Activated naive CD8-positive, alpha-beta T cell treated with anti-CD3 and anti-CD28 coated beads, Interleukin-2, amount 10 ng/mL, durations not matched to agents 7 days and 5 days (primary cell): ENCODE measurements around the gene SLC35F3. TPM values are rescaled to one million over a fixed set of nuclear protein-coding genes. Genes with fewer than 3 reads are reported as not detected.
"Not testable (repeated sequence)": the region's sequence is repeated elsewhere in the genome, so short reads cannot be mapped to it uniquely, and the experiment has no call there.

Experiments used
- ATAC-seq: fragments of 150-1000 bp; cut with Tn5 transposase; one replicate; pipeline ENCODE4 v1.10.0; 2021; ENCODE audit warnings: low read depth, moderate library complexity
- POLR2A ChIA-PET: fragments of 350-600 bp; sonication (Branson Sonifier 250); formaldehyde crosslinking; loops from one replicate; lab custom pipeline; 2021; ENCODE audit warnings: antibody characterized with exemption; lab: Charles Lee
- DNase-seq: peaks from one replicate; pipeline ENCODE4 v3.0.0; 2021
- H3K27ac Mint-ChIP-seq: one replicate; pipeline ENCODE4 v1.8.0; 2022; ENCODE audit warnings: mild to moderate bottlenecking, mixed read lengths
- H3K27me3 Mint-ChIP-seq: one replicate; pipeline ENCODE4 v1.8.0; 2022; ENCODE audit warnings: mild to moderate bottlenecking, moderate library complexity, mixed read lengths
- H3K36me3 Mint-ChIP-seq: one replicate; pipeline ENCODE4 v1.8.0; 2021; ENCODE audit warnings: mild to moderate bottlenecking, mixed read lengths
- H3K4me1 Mint-ChIP-seq: one replicate; pipeline ENCODE4 v1.8.0; 2021; ENCODE audit warnings: mixed read lengths
- H3K4me3 Mint-ChIP-seq: one replicate; pipeline ENCODE4 v1.8.0; 2022; ENCODE audit warnings: mild to moderate bottlenecking, moderate library complexity, mixed read lengths
- H3K9me3 Mint-ChIP-seq: one replicate; pipeline ENCODE4 v1.8.0; 2021; ENCODE audit warnings: mixed read lengths
- total RNA-seq, 2 experiments: library from RNA; stranded (reverse); gene quantifications; one replicate each; pipeline ENCODE4 v1.2.3, GENCODE V29; 2021

The SLC35F3 gene
- total RNA-seq, 2 experiments from 2014 or later, result 33.8 to 36.4 TPM

DNA sequence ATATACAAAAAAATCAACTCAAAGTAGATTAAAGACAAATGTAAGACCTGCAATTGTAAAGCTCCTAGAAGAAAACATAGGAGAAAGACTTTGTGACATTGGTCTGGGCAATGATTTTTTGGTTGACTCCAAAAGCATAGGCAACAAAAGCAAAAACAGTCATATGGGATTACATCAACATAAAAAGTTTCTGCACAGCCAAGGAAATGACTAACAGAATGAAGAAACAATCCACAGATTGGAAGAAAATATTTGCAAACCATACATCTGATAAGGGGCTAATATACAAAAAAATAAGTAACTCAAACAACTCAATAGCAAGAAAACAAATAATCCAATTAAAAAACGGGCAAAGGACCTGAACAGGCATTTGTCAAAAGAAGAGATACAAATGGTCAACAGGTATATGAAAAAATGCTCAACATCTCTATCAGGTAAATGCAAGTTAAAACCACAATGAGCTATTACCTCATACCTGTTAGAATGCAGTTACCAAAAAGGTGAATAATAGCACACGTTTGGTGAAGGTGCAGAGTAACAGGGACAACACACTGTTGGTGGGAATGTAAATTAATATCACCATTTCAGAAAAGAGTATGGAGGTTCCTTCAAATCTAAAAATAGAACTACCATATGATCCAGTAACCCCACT, 295.1 kb downstream of the SLC35F3 start:
- Mint-ChIP-seq H3K4me3 (no peak overlapping the region), H3K27me3 (peaks cover 57% of the 10 kb centered on the region), H3K9me3 (peaks cover 2% of the 10 kb centered on the region), H3K27ac (no peak overlapping the region), H3K4me1 (no peaks in the 10 kb centered on the region), H3K36me3 (peaks cover 1% of the 10 kb centered on the region)
- DNase-seq (no peak), ATAC-seq (no peak)
- POLR2A ChIA-PET, result no interaction called here

DNA sequence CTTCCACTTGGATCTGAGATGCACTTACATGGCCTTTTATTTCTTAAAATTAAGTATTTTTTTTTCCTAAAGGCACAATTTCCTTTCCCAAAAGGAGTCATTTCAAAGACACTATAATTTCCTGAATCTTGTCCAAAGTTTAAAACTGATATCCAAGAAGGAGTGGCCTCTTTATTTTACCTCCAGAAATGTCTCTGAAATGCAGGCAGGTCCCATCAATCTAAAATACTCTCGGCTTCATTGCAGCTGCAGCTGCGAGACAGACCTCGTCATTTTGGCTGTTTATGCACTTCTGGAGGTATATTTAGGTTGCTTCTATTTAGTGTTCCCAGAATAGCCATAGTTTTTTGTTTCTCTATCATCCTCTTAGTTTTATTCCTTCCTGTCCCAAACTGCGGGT, 296.1 kb downstream of the SLC35F3 start:
- DNase-seq (no peak), ATAC-seq (no peak)
- Mint-ChIP-seq H3K4me1 (no peaks in the 10 kb centered on the region), H3K27ac (no peak overlapping the region), H3K36me3 (peaks cover 1% of the 10 kb centered on the region), H3K27me3 (peaks cover 61% of the 10 kb centered on the region), H3K4me3 (no peak overlapping the region), H3K9me3 (no peaks in the 10 kb centered on the region)
- POLR2A ChIA-PET, result no interaction called here

DNA sequence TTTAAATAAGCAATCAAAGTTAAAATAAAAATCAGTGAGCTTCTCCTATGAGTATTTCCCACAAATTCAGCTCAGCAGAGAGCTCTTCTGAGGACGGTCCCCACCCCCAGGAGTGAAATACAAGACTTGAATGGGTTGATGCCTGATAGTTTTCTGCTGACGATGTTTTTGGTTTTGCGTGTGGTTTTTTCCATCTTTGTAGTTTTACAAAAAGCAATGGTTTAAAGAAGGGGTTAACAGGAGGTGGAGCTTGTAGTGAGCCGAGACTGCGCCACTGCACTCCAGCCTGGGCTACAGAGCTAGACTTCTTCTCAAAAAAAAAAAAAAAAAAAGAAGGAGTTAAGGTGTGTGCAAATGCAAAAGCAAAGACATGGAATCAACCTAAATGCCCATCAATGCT, 297.1 kb downstream of the SLC35F3 start:
- POLR2A ChIA-PET, result no interaction called here
- Mint-ChIP-seq H3K27ac (no peak overlapping the region), H3K27me3 (peaks cover 57% of the 10 kb centered on the region), H3K36me3 (no peaks in the 10 kb centered on the region), H3K4me3 (no peak overlapping the region), H3K4me1 (no peaks in the 10 kb centered on the region), H3K9me3 (no peaks in the 10 kb centered on the region)
- ATAC-seq, result no peak
- DNase-seq, result no peak

DNA sequence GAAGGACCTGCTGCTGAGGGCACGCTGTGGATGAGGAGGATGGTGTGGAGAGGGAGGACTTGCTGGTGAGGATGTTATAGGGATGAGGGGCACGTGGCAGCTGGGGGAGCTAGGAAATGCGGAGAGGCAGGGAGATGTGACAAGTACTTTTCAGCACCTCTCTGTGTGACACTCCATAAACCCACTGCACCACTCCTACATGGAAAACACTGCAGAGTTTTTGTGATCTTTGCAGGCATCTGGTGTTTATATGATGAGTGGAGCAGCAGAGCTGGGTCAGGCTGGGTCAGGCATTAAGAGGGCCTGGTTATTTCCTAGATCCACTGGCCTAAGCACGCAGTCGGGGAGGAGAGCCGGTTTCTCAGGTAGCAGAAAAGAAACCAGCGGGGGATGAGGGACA, 301.5 kb downstream of the SLC35F3 start:
- H3K4me3 Mint-ChIP-seq, result no peak overlapping the region
- H3K27me3 Mint-ChIP-seq, result peaks cover 39% of the 10 kb centered on the region
- H3K27ac Mint-ChIP-seq, result no peak overlapping the region
- DNase-seq, result no peak
- no peak for ATAC-seq
- POLR2A ChIA-PET, result no interaction called here
- H3K36me3 Mint-ChIP-seq, result peaks cover 10% of the 10 kb centered on the region
- no peaks in the 10 kb centered on the region for H3K4me1 Mint-ChIP-seq
- H3K9me3 Mint-ChIP-seq, result peaks cover 4% of the 10 kb centered on the region

DNA sequence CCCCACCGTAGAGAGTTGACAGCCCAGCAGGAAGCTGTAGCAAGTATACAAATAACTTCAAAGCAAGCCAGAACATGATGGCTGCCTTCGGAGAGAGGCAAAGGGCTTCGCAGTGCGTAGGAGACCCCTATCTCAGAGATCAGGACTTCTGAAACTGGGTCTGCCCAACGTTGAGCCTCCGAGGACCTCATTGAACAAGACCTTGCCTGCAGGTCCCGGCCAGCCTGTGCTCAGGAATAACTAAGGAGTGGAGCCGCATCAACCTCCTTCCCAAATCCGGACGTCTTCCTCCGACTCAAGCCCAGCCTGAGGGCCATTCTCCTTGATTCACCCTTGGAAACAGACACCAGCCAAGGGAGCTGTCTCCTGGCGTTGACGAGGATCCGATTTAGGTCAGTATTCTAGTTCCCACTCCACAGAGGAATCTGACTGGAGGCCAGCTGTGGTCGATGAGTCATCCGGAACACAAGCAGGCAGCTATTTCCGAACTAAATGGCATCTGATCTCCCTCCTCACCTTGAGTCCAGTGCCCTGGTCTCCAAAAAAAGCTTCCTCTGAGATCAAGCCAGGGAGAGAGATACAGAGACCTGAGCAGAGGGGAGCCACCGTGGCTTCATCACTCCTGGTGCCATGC, 302.3 kb downstream of the SLC35F3 start:
- peaks cover 35% of the 10 kb centered on the region for H3K27me3 Mint-ChIP-seq
- no peak overlapping the region for H3K27ac Mint-ChIP-seq
- peaks cover 10% of the 10 kb centered on the region for H3K36me3 Mint-ChIP-seq
- no peak for DNase-seq
- POLR2A ChIA-PET, result no interaction called here
- no peak for ATAC-seq
- no peaks in the 10 kb centered on the region for H3K4me1 Mint-ChIP-seq
- H3K4me3 Mint-ChIP-seq, result no peak overlapping the region
- H3K9me3 Mint-ChIP-seq, result peaks cover 4% of the 10 kb centered on the region

DNA sequence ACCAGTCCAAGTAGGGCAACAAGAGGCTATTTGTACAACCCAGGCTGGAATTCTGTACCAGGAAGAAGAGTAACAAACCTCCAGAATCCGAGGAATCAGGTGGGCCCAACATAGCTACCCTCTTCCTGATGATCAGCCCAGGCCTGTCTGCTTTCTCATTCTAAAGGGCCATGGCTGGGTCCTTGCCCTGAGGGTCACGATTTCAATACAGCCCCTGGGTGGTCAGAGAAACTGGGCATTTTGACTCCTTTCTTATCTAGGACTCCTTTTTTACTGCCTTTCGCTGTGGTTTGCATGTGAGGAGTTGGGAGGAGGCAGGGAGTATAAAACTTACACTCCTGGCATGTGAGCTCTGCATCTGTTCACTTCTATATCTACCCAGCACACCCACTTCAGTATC, 303.9 kb downstream of the SLC35F3 start:
- DNase-seq, result no peak
- Mint-ChIP-seq H3K27ac (no peak overlapping the region), H3K36me3 (peaks cover 12% of the 10 kb centered on the region), H3K4me3 (no peak overlapping the region), H3K27me3 (peaks cover 20% of the 10 kb centered on the region), H3K4me1 (peaks cover 9% of the 10 kb centered on the region), H3K9me3 (peaks cover 4% of the 10 kb centered on the region)
- no peak for ATAC-seq
- POLR2A ChIA-PET, result no interaction called here

DNA sequence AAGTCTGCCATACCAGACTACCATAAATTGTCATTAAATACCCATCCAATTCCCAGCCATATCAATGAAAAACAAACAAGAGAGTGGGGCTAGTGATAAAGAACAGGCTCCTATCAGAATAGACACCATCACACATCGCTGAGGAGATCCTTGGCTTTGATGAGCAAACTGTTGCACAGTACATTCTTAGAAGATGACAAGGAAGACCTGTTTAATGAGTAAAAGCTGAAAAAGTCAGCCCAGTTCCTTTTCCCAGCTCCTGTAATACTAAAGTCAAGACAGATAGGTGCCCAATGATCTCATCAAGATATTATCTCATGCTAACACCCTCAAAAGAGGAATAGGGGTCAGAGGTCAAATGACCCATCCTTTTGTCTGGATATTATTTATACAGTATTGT, 304.3 kb downstream of the SLC35F3 start:
- H3K4me1 Mint-ChIP-seq, result peaks cover 12% of the 10 kb centered on the region
- peaks cover 4% of the 10 kb centered on the region for H3K9me3 Mint-ChIP-seq

DNA sequence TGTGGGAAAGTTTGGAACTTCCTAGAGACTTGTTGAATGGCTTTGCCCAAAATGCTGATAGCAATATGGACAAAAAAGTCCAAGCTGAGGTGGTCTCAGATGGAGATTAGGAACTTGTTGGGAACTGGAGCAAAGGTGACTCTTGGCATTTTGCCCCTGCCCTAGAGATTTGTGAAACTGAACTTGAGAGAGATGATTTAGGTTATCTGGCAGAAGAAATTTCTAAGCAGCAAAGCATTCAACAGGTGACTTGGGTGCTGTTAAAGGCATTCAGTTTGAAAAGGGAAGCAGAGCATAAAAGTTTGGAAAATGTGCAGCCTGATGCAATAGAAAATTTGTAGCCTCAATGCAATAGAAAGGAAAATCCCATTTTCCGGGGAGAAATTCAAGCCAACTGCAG, 306.0 kb downstream of the SLC35F3 start:
- H3K9me3 Mint-ChIP-seq, H3K27me3 Mint-ChIP-seq, POLR2A ChIA-PET, DNase-seq, H3K4me3 Mint-ChIP-seq, H3K27ac Mint-ChIP-seq, ATAC-seq: not testable (repeated sequence)
- Mint-ChIP-seq H3K36me3 (peaks cover 12% of the 10 kb centered on the region), H3K4me1 (peaks cover 14% of the 10 kb centered on the region)

More for the DNA sequence above, 304.3 kb downstream of the SLC35F3 start:
- H3K4me3 Mint-ChIP-seq, result no peak overlapping the region
- POLR2A ChIA-PET, result no interaction called here
- H3K27me3 Mint-ChIP-seq, result peaks cover 17% of the 10 kb centered on the region
- DNase-seq (no peak), ATAC-seq (no peak)
- H3K36me3 Mint-ChIP-seq, result peaks cover 12% of the 10 kb centered on the region
- no peak overlapping the region for H3K27ac Mint-ChIP-seq

DNA sequence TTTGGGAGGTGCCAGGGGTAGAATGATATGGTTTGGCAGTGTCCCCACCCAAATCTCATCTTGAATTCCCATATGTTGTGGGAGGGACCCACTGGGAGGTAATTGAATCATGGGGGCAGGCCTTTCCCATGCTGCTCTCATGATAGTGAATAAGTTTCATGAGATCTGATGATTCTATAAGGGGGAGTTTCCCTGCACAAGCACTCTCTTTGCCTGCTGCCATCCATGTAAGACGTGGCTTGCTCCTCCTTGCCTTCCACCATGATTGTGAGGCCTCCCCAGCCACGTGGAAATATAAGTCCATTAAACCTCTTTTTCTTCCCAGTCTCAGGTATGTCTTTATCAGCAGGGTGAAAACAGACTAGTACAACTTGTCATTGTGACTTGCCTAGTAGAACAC, 307.4 kb downstream of the SLC35F3 start:
- H3K4me3 Mint-ChIP-seq, DNase-seq, ATAC-seq, H3K27me3 Mint-ChIP-seq, POLR2A ChIA-PET, H3K9me3 Mint-ChIP-seq: not testable (repeated sequence)
- peaks cover 26% of the 10 kb centered on the region for H3K4me1 Mint-ChIP-seq
- H3K27ac Mint-ChIP-seq, result peak overlapping the region; percentile 4
- H3K36me3 Mint-ChIP-seq, result peaks cover 23% of the 10 kb centered on the region

DNA sequence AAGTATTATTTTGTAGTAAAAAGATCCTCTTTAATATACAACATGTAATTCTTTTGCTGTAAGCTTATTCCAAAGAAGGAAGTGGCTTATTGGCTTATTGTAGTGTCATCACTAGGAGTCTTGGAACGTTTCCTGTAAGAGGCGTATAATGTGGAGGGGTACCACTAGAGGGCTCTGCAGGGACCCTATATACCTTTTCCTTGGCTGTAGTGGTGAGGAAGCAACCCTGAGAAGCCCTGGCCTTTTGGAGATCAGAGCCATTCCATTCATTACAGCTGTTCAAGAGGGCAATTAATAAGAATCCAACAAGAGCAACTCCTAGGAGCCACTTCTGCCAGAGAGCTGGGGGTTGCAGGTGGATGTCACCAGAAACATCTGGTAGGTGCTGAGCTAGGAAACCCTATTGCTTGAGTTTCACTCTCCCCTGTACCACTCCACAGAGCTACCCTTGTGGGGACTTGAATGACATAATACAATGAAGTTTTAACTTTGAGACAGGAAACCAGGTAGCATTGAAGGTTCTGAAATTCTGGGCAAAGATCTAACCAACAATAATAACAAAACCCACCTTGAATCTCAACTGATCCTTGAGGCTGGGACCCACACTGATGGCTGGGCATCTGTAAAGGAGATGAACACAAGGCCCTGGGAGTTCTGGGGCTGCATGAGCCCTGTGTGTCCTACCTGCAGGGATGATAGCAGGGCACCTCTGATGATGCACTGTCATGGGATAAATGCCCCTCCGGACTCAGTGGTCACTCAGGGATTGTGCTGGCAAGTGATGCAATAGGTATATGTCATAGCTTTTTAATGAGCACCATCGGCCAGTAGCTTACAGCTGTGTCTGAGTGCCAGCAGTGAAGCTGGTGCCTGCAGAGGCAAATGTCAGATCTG, 308.5 kb downstream of the SLC35F3 start:
- H3K27ac Mint-ChIP-seq, result peak overlapping the region; percentile 87
- peaks cover 4% of the 10 kb centered on the region for H3K9me3 Mint-ChIP-seq
- DNase-seq (peak; percentile 55), ATAC-seq (peak; percentile 66)
- H3K4me3 Mint-ChIP-seq, result peak overlapping the region; percentile 80
- POLR2A ChIA-PET, result interaction anchor here (0.7 to 3.8 kb wide), 7 partner anchors 13 to 160 kb away, joined by 3 to 23 read pairs (median 6); partner anchors contain the start of gene COA6
- peaks cover 38% of the 10 kb centered on the region for H3K4me1 Mint-ChIP-seq
- no peaks in the 10 kb centered on the region for H3K27me3 Mint-ChIP-seq
- peaks cover 29% of the 10 kb centered on the region for H3K36me3 Mint-ChIP-seq

DNA sequence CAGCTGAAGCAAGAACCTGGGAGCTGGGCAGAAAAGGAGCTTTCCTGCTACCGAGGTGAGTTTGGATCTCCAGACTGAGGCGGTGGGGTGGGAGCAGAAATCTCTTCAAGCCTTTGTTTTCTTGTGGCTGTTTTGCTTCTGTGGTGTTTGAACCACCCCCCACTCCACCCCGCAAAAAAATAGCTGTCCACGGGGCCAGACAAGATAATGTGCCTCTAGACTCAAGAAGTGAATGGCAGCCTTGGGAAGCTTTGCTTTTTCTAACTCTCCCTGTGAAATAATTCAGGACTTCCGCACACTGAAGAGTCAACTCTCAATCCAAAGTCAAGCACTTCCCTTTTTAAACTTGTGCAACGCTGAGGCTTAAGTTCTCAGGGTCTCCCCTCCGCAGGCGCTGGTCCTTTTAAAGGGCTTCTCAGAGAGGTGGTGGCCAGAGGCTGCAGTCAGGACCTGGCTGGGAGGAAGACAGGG, 309.2 kb downstream of the SLC35F3 start:
- no peak for ATAC-seq
- Mint-ChIP-seq H3K27me3 (no peaks in the 10 kb centered on the region), H3K4me3 (peak overlapping the region; percentile 80), H3K9me3 (peaks cover 4% of the 10 kb centered on the region), H3K4me1 (peaks cover 43% of the 10 kb centered on the region), H3K36me3 (peaks cover 36% of the 10 kb centered on the region), H3K27ac (peak overlapping the region; percentile 87)
- POLR2A ChIA-PET, result interaction anchor here (0.7 to 3.8 kb wide), 6 partner anchors 17 to 160 kb away, joined by 3 to 23 read pairs (median 6); partner anchors contain the start of gene COA6
- peak; percentile 41 for DNase-seq

DNA sequence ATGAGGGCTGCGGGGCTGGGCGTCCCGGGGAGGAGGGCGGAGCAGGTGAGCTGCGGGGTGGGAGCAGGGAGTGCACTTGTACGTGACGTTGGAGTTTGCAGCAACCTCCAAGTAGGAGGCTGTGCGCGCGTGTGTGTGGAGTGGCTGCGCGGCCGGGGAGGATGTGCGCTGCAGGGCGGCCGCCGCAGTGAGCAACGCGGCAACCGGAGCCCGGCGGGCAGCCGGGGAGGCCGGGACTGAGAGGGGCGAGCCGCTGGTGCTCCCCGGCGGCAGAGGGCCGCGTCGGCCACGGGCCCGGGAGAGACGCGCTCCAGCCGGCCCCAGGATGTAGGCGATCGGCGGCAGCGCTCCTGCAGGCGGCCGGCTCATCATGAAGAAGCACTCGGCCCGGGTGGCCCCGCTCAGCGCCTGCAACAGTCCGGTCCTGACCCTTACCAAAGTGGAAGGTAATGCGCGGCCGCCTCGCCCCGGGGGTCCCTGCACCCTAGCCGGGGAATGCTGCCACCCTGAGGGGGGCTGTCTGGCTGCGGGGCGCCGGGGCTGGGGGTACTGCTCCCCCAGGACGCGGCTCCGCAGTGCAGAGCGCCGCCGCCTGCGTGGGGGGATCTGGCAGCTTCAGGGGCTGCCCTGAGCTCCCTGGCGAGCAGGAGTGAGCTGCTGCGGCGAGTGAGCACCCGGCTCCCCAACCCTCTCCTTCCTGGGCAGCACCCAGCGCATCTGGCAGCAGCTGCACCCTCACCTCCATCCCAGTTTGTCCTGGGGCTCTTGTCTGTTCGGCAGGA, 309.8 kb downstream of the SLC35F3 start:
- DNase-seq (peak; percentile 77), ATAC-seq (peak; percentile 65)
- Mint-ChIP-seq H3K4me3 (peak overlapping the region; percentile 80), H3K27ac (peak overlapping the region; percentile 87), H3K36me3 (peaks cover 40% of the 10 kb centered on the region), H3K27me3 (no peaks in the 10 kb centered on the region), H3K9me3 (peaks cover 4% of the 10 kb centered on the region), H3K4me1 (peaks cover 43% of the 10 kb centered on the region)
- POLR2A ChIA-PET, result interaction anchor here (0.6 to 3.8 kb wide), 7 partner anchors 10 to 159 kb away, joined by 3 to 23 read pairs (median 4); partner anchors contain the start of gene COA6
